HepG2 (cell line): ENCODE measurements around the gene GYS1. TPM values are rescaled to one million over a fixed set of nuclear protein-coding genes. Genes with fewer than 3 reads are reported as not detected.

Experiments used
- CBX5 ChIP-seq: sonication (generic); formaldehyde crosslinking; IDR thresholded peaks from 2 replicates; pipeline ENCODE4 v1.4.0; 2020; ENCODE audit warnings: missing genetic modification reagents, borderline replicate concordance
- CC2D1A ChIP-seq: sonication (generic); formaldehyde crosslinking; IDR thresholded peaks from 2 replicates; pipeline ENCODE4 v1.8.1; 2023; ENCODE audit warnings: mild to moderate bottlenecking, missing genetic modification reagents
- GABPA ChIP-seq, 2 experiments: IDR thresholded peaks; 2 replicates each; pipeline ENCODE4 v1.6.1; 2011 to 2016; ENCODE audit warnings: low read depth in 2 of 2, low read length in 1 of 2, missing biosample characterization in 1 of 2, missing genetic modification characterization in 1 of 2
- HCFC1 ChIP-seq: fragments of 150-350 bp; IDR thresholded peaks from 2 replicates; pipeline ENCODE4 v1.6.1; 2014; ENCODE audit warnings: low read depth, low read length
- ISX ChIP-seq: sonication (generic); formaldehyde crosslinking; conservative IDR thresholded peaks from 2 replicates; pipeline ENCODE4 v1.5.0; 2020; ENCODE audit warnings: missing genetic modification reagents
- KDM2A ChIP-seq: sonication (generic); formaldehyde crosslinking; IDR thresholded peaks from 2 replicates; pipeline ENCODE4 v1.4.0; 2020; ENCODE audit warnings: low read depth, missing genetic modification reagents, borderline replicate concordance
- KLF12 ChIP-seq: sonication (generic); formaldehyde crosslinking; IDR thresholded peaks from 2 replicates; pipeline ENCODE4 v1.4.0; 2020; ENCODE audit warnings: missing genetic modification reagents, borderline replicate concordance
- KLF16 ChIP-seq, 2 experiments: sonication (generic) in 1 of 2; formaldehyde crosslinking in 1 of 2; IDR thresholded peaks; 2 replicates each; pipeline versions ENCODE4 v1.6.1 to v1.8.0; 2016 to 2023; ENCODE audit warnings: missing genetic modification reagents in 2 of 2, missing compliant biosample characterization in 1 of 2
- KMT2B ChIP-seq: IDR thresholded peaks from 2 replicates; pipeline ENCODE4 v1.6.1; 2016; ENCODE audit warnings: missing genetic modification reagents, missing compliant biosample characterization
- NR2F6 ChIP-seq, 2 experiments: IDR thresholded peaks; 2 replicates each; pipeline ENCODE4 v1.6.1; 2016; ENCODE audit warnings: antibody characterized with exemption in 1 of 2, mild to moderate bottlenecking in 1 of 2
- NR3C1 ChIP-seq: sonication (generic); formaldehyde crosslinking; IDR thresholded peaks from 2 replicates; pipeline ENCODE4 v1.4.0; 2020; ENCODE audit warnings: missing genetic modification reagents
- PHF5A ChIP-seq: IDR thresholded peaks from one replicate; pipeline ENCODE4 v1.6.1; 2018; ENCODE audit warnings: low read depth, missing genetic modification reagents; ENCODE audit not compliant: unreplicated experiment
- RAD21 ChIP-seq: fragments of 450-650 bp; formaldehyde crosslinking; IDR thresholded peaks from 2 replicates; pipeline ENCODE4 v1.5.0; 2020; ENCODE audit warnings: mild to moderate bottlenecking
- SAFB2 ChIP-seq: sonication (generic); formaldehyde crosslinking; IDR thresholded peaks from 2 replicates; pipeline ENCODE4 v1.5.1; 2020; ENCODE audit warnings: missing genetic modification reagents, low read depth, mild to moderate bottlenecking, borderline replicate concordance
- SNAI1 ChIP-seq: sonication (generic); formaldehyde crosslinking; IDR thresholded peaks from 2 replicates; pipeline ENCODE4 v1.5.0; 2020; ENCODE audit warnings: mild to moderate bottlenecking, missing genetic modification reagents, borderline replicate concordance
- ZC3H13 ChIP-seq: sonication (generic); formaldehyde crosslinking; IDR thresholded peaks from 2 replicates; pipeline ENCODE4 v1.8.1; 2023; ENCODE audit warnings: mild to moderate bottlenecking, missing genetic modification reagents, moderate library complexity
- ZC3H4 ChIP-seq: sonication (generic); formaldehyde crosslinking; IDR thresholded peaks from 2 replicates; pipeline ENCODE4 v1.4.0; 2020; ENCODE audit warnings: missing genetic modification reagents, borderline replicate concordance
- ZNF354B ChIP-seq: sonication (generic); formaldehyde crosslinking; IDR thresholded peaks from 2 replicates; pipeline ENCODE4 v1.8.0; 2022; ENCODE audit warnings: mild to moderate bottlenecking, missing genetic modification reagents
- ZNF629 ChIP-seq: sonication (generic); formaldehyde crosslinking; conservative IDR thresholded peaks from 2 replicates; pipeline ENCODE4 v1.5.0; 2020; ENCODE audit warnings: missing genetic modification reagents
- ZNF709 ChIP-seq: sonication (generic); formaldehyde crosslinking; IDR thresholded peaks from 2 replicates; pipeline ENCODE4 v1.5.0; 2020; ENCODE audit warnings: mild to moderate bottlenecking, missing genetic modification reagents
- ZNF891 ChIP-seq: sonication (generic); formaldehyde crosslinking; IDR thresholded peaks from 2 replicates; pipeline ENCODE4 v1.5.0; 2020; ENCODE audit warnings: mild to moderate bottlenecking, missing genetic modification reagents
- polyA plus RNA-seq, 8 experiments: library from polyadenylated mRNA; depleted of rRNA in 3 of 8; stranded (reverse) in 7 of 8; unstranded in 1 of 8; fragments of >200 nt; fragmentation: Illumina TruSeq in 4 of 8; extraction: Trizol in 4 of 8; gene quantifications; 2 replicates each; pipeline versions ENCODE4 v1.2.1 to v1.2.3, GENCODE V29; 2011 to 2016; ENCODE audit warnings: low read depth in 4 of 8, missing spikeins in 1 of 8, mixed read lengths in 1 of 8; ENCODE audit not compliant: insufficient read depth in 1 of 8
- total RNA-seq, 5 experiments: library from RNA; depleted of rRNA; stranded (reverse); fragments of >200 nt; fragmentation: Illumina TruSeq; extraction: Trizol; gene quantifications; 2 replicates each; pipeline ENCODE4 v1.2.3, GENCODE V29; 2016; ENCODE audit warnings: low read depth in 1 of 5
- TF ChIP-seq, protein P1 (sequence below): sonication (generic); formaldehyde crosslinking; IDR thresholded peaks from 2 replicates; pipeline ENCODE4 v1.5.1; 2020; ENCODE audit warnings: missing genetic modification reagents, mild to moderate bottlenecking, borderline replicate concordance
- TF ChIP-seq, protein P2 (sequence below): sonication (generic); formaldehyde crosslinking; IDR thresholded peaks from 2 replicates; pipeline ENCODE4 v1.5.1; 2020; ENCODE audit warnings: mild to moderate bottlenecking, missing genetic modification reagents, moderate library complexity
- TF ChIP-seq, protein P3 (sequence below): IDR thresholded peaks from 2 replicates; pipeline ENCODE4 v1.6.1; 2016; ENCODE audit warnings: low read depth, borderline replicate concordance
- TF ChIP-seq, protein P4 (sequence below): IDR thresholded peaks from 2 replicates; pipeline ENCODE4 v1.6.1; 2016; ENCODE audit warnings: missing genetic modification reagents, missing compliant biosample characterization

GYS1 gene
- total and polyA plus RNA-seq, 2 of the 13 experiments (the other 11 are each of a cell fraction or from before 2014, with no cell fraction given): 18.4 to 42.1 TPM

DNA sequence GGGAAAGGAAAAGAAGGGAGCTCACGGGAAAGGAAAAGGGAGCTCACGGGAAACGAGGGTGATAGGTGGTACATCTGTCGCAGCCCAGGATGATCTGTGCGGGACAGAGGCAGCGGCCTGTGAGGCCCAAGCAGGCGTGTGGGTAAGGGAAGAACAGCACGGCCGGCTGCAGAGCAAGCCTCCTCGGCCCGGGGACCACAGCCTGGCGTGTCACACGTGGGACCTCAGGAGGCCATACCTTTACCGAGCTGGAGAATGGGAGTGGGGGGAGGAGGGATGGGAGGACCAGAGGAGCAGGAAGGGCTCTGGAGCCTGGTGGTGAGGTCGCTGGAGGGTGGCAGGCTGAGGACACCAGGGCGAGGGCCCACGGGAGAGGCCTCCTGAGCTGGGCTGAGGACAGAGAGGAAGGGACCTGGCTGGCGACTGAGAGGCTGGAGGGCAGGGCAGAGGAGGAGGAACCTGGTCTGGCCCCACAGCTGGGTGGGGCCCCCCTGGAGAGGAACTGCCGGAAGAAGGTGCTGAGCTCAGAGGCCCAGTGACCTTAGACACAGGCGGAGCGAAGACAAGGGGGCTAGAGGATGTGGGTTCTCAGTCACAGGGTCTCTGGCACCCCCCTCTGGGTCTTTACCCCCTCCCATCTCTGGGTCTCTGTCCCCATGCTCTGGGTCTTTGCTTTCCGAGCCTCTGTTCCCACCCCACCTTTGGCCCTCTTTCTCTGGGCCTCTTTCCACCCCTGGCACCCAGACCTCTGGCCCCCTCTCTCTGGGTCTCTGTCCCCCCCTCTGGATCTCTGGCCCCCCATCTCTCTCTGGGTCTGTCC lies 30.9 kb downstream of the GYS1 start (continued):
- TF ChIP-seq, protein P1, sequence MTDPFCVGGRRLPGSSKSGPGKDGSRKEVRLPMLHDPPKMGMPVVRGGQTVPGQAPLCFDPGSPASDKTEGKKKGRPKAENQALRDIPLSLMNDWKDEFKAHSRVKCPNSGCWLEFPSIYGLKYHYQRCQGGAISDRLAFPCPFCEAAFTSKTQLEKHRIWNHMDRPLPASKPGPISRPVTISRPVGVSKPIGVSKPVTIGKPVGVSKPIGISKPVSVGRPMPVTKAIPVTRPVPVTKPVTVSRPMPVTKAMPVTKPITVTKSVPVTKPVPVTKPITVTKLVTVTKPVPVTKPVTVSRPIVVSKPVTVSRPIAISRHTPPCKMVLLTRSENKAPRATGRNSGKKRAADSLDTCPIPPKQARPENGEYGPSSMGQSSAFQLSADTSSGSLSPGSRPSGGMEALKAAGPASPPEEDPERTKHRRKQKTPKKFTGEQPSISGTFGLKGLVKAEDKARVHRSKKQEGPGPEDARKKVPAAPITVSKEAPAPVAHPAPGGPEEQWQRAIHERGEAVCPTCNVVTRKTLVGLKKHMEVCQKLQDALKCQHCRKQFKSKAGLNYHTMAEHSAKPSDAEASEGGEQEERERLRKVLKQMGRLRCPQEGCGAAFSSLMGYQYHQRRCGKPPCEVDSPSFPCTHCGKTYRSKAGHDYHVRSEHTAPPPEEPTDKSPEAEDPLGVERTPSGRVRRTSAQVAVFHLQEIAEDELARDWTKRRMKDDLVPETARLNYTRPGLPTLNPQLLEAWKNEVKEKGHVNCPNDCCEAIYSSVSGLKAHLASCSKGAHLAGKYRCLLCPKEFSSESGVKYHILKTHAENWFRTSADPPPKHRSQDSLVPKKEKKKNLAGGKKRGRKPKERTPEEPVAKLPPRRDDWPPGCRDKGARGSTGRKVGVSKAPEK (CRISPR knock-in tag): peak; percentile 96; the same call in 1 of the 2 replicates
- TF ChIP-seq CC2D1A (CRISPR knock-in tag) (no peak), ZNF354B (CRISPR knock-in tag) (no peak), KDM2A (CRISPR knock-in tag) (peak; percentile 96), ZNF891 (CRISPR knock-in tag) (no peak; the same call in 1 of the 2 replicates), RAD21 (CRISPR knock-in tag) (peak; percentile 58; the same call in 1 of the 2 replicates), GABPA (IDR thresholded peaks at IDR 0.05; ENCODE audit: low read depth, low read length) (no peak), GABPA (CRISPR knock-in tag; IDR thresholded peaks at IDR 0.05; ENCODE audit: low read depth) (peak; percentile 74), ZNF629 (CRISPR knock-in tag) (peak; percentile 84), NR2F6 (IDR thresholded peaks at IDR 0.05) (peak; percentile 83), NR2F6 (CRISPR knock-in tag; IDR thresholded peaks at IDR 0.05) (peak; percentile 86), KLF16 (CRISPR knock-in tag; IDR thresholded peaks at IDR 0.05) (peak in 1 of 2 experiments; percentile 89; a peak in 2 of 4 replicates), KMT2B (CRISPR knock-in tag) (peak; percentile 59; the same call in 1 of the 2 replicates), ISX (CRISPR knock-in tag) (0 out of 2 replicates have a peak, but pooled peaks have one; percentile 33), CBX5 (CRISPR knock-in tag) (peak; percentile 63; the same call in 1 of the 2 replicates), KLF12 (CRISPR knock-in tag) (peak; percentile 80; the same call in 1 of the 2 replicates), PHF5A (CRISPR knock-in tag) (no peak), SNAI1 (CRISPR knock-in tag) (no peak), ZC3H4 (CRISPR knock-in tag) (peak; percentile 89), SAFB2 (peak; percentile 94), HCFC1 (no peak), ZNF709 (CRISPR knock-in tag) (peak; percentile 53; the same call in 1 of the 2 replicates), NR3C1 (no peak), ZC3H13 (CRISPR knock-in tag) (peak; percentile 98)
- TF ChIP-seq, protein P2, sequence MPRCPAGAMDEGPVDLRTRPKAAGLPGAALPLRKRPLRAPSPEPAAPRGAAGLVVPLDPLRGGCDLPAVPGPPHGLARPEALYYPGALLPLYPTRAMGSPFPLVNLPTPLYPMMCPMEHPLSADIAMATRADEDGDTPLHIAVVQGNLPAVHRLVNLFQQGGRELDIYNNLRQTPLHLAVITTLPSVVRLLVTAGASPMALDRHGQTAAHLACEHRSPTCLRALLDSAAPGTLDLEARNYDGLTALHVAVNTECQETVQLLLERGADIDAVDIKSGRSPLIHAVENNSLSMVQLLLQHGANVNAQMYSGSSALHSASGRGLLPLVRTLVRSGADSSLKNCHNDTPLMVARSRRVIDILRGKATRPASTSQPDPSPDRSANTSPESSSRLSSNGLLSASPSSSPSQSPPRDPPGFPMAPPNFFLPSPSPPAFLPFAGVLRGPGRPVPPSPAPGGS (CRISPR knock-in tag): peak; percentile 88; the same call in 1 of the 2 replicates
- TF ChIP-seq, protein P3, sequence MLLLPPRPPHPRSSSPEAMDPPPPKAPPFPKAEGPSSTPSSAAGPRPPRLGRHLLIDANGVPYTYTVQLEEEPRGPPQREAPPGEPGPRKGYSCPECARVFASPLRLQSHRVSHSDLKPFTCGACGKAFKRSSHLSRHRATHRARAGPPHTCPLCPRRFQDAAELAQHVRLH (CRISPR knock-in tag): peak; percentile 78; the same call in 1 of the 2 replicates
- TF ChIP-seq, protein P4, sequence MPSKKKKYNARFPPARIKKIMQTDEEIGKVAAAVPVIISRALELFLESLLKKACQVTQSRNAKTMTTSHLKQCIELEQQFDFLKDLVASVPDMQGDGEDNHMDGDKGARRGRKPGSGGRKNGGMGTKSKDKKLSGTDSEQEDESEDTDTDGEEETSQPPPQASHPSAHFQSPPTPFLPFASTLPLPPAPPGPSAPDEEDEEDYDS (CRISPR knock-in tag): peak; percentile 82
